HepG2 (cell line): Measurements from ENCODE around the gene ANKRD65. TPM values are rescaled to one million over a fixed set of nuclear protein-coding genes. Genes with fewer than 3 reads are reported as not detected.

Source experiments
- ATAC-seq: fragments of 200-7000 bp; cut with Tn5 transposase; 3 replicates; pipeline ENCODE4 v1.9.1; 2020; ENCODE audit warnings: mild to moderate bottlenecking, moderate library complexity
- BruUV-seq: library from RNA; stranded (reverse); fragments of 400-500 nt; replicated peaks from 2 replicates; lab custom pipeline; 2021; lab: Mats Ljungman, UMichigan
- CTCF ChIA-PET: fragments of 300-600 bp; formaldehyde crosslinking; extraction: SDS; loops from one replicate; lab custom pipeline; 2021; ENCODE audit warnings: low total read pairs, inconsistent platforms, low intra/inter-chr PET ratio; lab: Yijun Ruan, JAX
- POLR2A ChIA-PET: fragments of 350-600 bp; sonication (Branson Sonifier 250); formaldehyde crosslinking; loops from one replicate; lab custom pipeline; 2020; ENCODE audit warnings: antibody characterized with exemption, inconsistent platforms; lab: Yijun Ruan, JAX
- DNase-seq: peaks from one replicate; pipeline ENCODE4 v3.0.0-alpha.2; 2015; ENCODE audit warnings: low spot score
- FAIRE-seq: peaks from 3 replicates; lab custom pipeline; 2011; peaks lifted over from hg19 to GRCh38; lab: Jason Lieb, UNC
- H2AFZ ChIP-seq: one replicate; pipeline ENCODE4 v1.6.1; 2011; ENCODE audit warnings: low read length, inconsistent platforms
- H3K27ac ChIP-seq: fragments of 300-600 bp; 3 replicates; pipeline ENCODE4 v1.8.0; 2011; ENCODE audit warnings: mixed run types, mild to moderate bottlenecking, mixed read lengths, low read length, inconsistent platforms; ENCODE audit not compliant: insufficient read depth; ENCODE audit errors: extremely low read length
- H3K27me3 ChIP-seq, 2 experiments: fragments of 200-600 bp in 1 of 2; 2 replicates in 1 of 2; 3 replicates in 1 of 2; pipeline versions ENCODE4 v1.6.0 to v1.8.0; 2011; ENCODE audit warnings: low read length in 2 of 2, mild to moderate bottlenecking in 2 of 2, moderate library complexity in 2 of 2, inconsistent platforms in 1 of 2; ENCODE audit not compliant: insufficient read depth in 2 of 2, control insufficient read depth in 1 of 2
- H3K36me3 ChIP-seq, 2 experiments: fragments of 200-600 bp in 1 of 2; replicated peaks in 1 of 2; 2 replicates in 1 of 2; 3 replicates in 1 of 2; pipeline versions ENCODE4 v1.5.1 to v1.8.0; 2011; ENCODE audit warnings: low read length in 2 of 2, inconsistent platforms in 1 of 2; ENCODE audit not compliant: insufficient read depth in 2 of 2, control insufficient read depth in 1 of 2
- H3K4me1 ChIP-seq: 2 replicates; pipeline ENCODE4 v1.5.1; 2012; ENCODE audit warnings: low read length, inconsistent platforms; ENCODE audit not compliant: insufficient read depth
- H3K4me2 ChIP-seq: 2 replicates; pipeline ENCODE4 v1.6.0; 2011; ENCODE audit warnings: low read depth, low read length, inconsistent platforms
- H3K4me3 ChIP-seq, 3 experiments: fragments of 200-600 bp in 1 of 3; sonication (generic), shearing (Covaris generic) in 1 of 3; replicated peaks in 1 of 3; 2 replicates each; pipeline ENCODE4 v1.5.1; 2011 to 2016; ENCODE audit warnings: low read length in 3 of 3, inconsistent platforms in 2 of 3, low read depth in 2 of 3, mild to moderate bottlenecking in 2 of 3, control low read depth in 1 of 3, mixed read lengths in 1 of 3; ENCODE audit not compliant: insufficient read depth in 1 of 3
- H3K79me2 ChIP-seq: one replicate; pipeline ENCODE4 v1.6.1; 2011; ENCODE audit warnings: low read length, inconsistent platforms; ENCODE audit not compliant: insufficient read depth
- H3K9ac ChIP-seq: 2 replicates; pipeline ENCODE4 v1.6.0; 2011; ENCODE audit warnings: mild to moderate bottlenecking, low read depth, low read length, inconsistent platforms; ENCODE audit not compliant: insufficient read depth
- H3K9me3 ChIP-seq: 2 replicates; pipeline ENCODE4 v1.5.1; 2012; ENCODE audit warnings: mild to moderate bottlenecking, low read length
- H4K20me1 ChIP-seq: 2 replicates; pipeline ENCODE4 v1.6.0; 2011; ENCODE audit warnings: inconsistent platforms, mild to moderate bottlenecking, low read length, moderate library complexity; ENCODE audit not compliant: insufficient read depth
- AGO2 ChIP-seq: fragments of 200-400 bp; formaldehyde crosslinking; optimal IDR thresholded peaks from 2 replicates; pipeline ENCODE3; 2017; ENCODE audit warnings: mild to moderate bottlenecking, low read depth, low read length, moderate library complexity
- CEBPZ ChIP-seq: IDR thresholded peaks from 2 replicates; pipeline ENCODE4 v1.6.1; 2012; ENCODE audit warnings: low read length, improper control_type of control experiment
- HDAC1 ChIP-seq: sonication (generic); formaldehyde crosslinking; IDR thresholded peaks from 2 replicates; pipeline ENCODE4 v1.5.1; 2020; ENCODE audit warnings: mild to moderate bottlenecking, missing genetic modification reagents
- NR2F1 ChIP-seq, 2 experiments: fragments of 450-650 bp in 1 of 2; formaldehyde crosslinking in 1 of 2; IDR thresholded peaks; 2 replicates each; pipeline versions ENCODE4 v1.5.0 to v1.6.1; 2016 to 2020; ENCODE audit warnings: mild to moderate bottlenecking in 1 of 2, missing compliant biosample characterization in 1 of 2, missing genetic modification reagents in 1 of 2, moderate library complexity in 1 of 2
- NR2F6 ChIP-seq, 2 experiments: IDR thresholded peaks; 2 replicates each; pipeline ENCODE4 v1.6.1; 2016; ENCODE audit warnings: antibody characterized with exemption in 1 of 2, mild to moderate bottlenecking in 1 of 2
- POLR2G ChIP-seq: fragments of 200-400 bp; formaldehyde crosslinking; IDR thresholded peaks from 2 replicates; pipeline ENCODE4 v1.6.1; 2018; ENCODE audit warnings: mild to moderate bottlenecking, low read depth, low read length, moderate library complexity
- RBFOX2 ChIP-seq: fragments of 200-400 bp; formaldehyde crosslinking; IDR thresholded peaks from 2 replicates; pipeline ENCODE4 v1.6.1; 2017; ENCODE audit warnings: low read depth, mild to moderate bottlenecking, low read length
- SAFB2 ChIP-seq: sonication (generic); formaldehyde crosslinking; IDR thresholded peaks from 2 replicates; pipeline ENCODE4 v1.5.1; 2020; ENCODE audit warnings: missing genetic modification reagents, low read depth, mild to moderate bottlenecking, borderline replicate concordance
- TAF1 ChIP-seq: sonication (generic); formaldehyde crosslinking; IDR thresholded peaks from 2 replicates; pipeline ENCODE4 v1.4.0; 2020; ENCODE audit warnings: missing genetic modification reagents
- ZMYM2 ChIP-seq: sonication (generic); formaldehyde crosslinking; IDR thresholded peaks from 2 replicates; pipeline ENCODE4 v1.8.0; 2022; ENCODE audit warnings: mild to moderate bottlenecking, missing genetic modification reagents
- ZNF282 ChIP-seq: fragments of 450-650 bp; IDR thresholded peaks from 2 replicates; pipeline ENCODE4 v1.6.1; 2018; ENCODE audit not compliant: partially characterized antibody
- ZNF556 ChIP-seq: sonication (generic); formaldehyde crosslinking; IDR thresholded peaks from 2 replicates; pipeline ENCODE4 v1.4.0; 2020; ENCODE audit warnings: mild to moderate bottlenecking, missing genetic modification reagents, borderline replicate concordance
- WGBS: methylation state at CpG from one replicate; pipeline ENCODE4 v1.1.6; 2017; ENCODE audit warnings: low lambda C conversion rate; 5-methylcytosine and 5-hydroxymethylcytosine counted together
- in situ Hi-C: cut with HindIII; loops from 2 replicates; pipeline ENCODE4 v1.10.0; 2017; ENCODE audit warnings: low pct_unique_long_range_greater_than_20kb; ENCODE audit not compliant: extremely low pct_ligation_motif_present
- intact Hi-C: fragments of 100-400 bp; cut with micrococcal nuclease; formaldehyde crosslinking; loops from one replicate; pipeline ENCODE4 v1.10.0; 2022; ENCODE audit not compliant: unreplicated experiment
- polyA plus RNA-seq, 8 experiments: library from polyadenylated mRNA; depleted of rRNA in 3 of 8; stranded (reverse) in 7 of 8; unstranded in 1 of 8; fragments of >200 nt; fragmentation: Illumina TruSeq in 4 of 8; extraction: Trizol in 4 of 8; gene quantifications; 2 replicates each; pipeline versions ENCODE4 v1.2.1 to v1.2.3, GENCODE V29; 2011 to 2016; ENCODE audit warnings: low read depth in 4 of 8, missing spikeins in 1 of 8, mixed read lengths in 1 of 8; ENCODE audit not compliant: insufficient read depth in 1 of 8
- total RNA-seq, 5 experiments: library from RNA; depleted of rRNA; stranded (reverse); fragments of >200 nt; fragmentation: Illumina TruSeq; extraction: Trizol; gene quantifications; 2 replicates each; pipeline ENCODE4 v1.2.3, GENCODE V29; 2016; ENCODE audit warnings: low read depth in 1 of 5

The ANKRD65 gene
- total and polyA plus RNA-seq, 2 of the 13 experiments (the other 11 are each of a cell fraction or from before 2014, with no cell fraction given), result 12.1 to 30.1 TPM

- 98% methylated on average over 41 of the region's 50 CpGs for WGBS
- Histone ChIP-seq H3K79me2 (peaks cover 2% of the 10 kb centered on the region), H3K4me2 (no peak overlapping the region), H3K27ac (no peak overlapping the region), H3K9me3 (no peaks in the 10 kb centered on the region), H3K36me3 (peaks cover 26 to 66% of the 10 kb centered on the region in 2 experiments), H2AFZ (no peak overlapping the region), H3K4me1 (peaks cover 23% of the 10 kb centered on the region), H3K27me3 (no peaks in the 10 kb centered on the region), H3K9ac (no peak overlapping the region), H3K4me3 (no peak overlapping the region), H4K20me1 (no peaks in the 10 kb centered on the region; the same call in 1 of the 2 replicates)
- TSS peak; percentile 38 for BruUV-seq
- TF ChIP-seq AGO2, result peak; percentile 88
- no peak for TF ChIP-seq ZMYM2 (CRISPR knock-in tag)
- no peak for TF ChIP-seq CEBPZ
- peak; percentile 43 for TF ChIP-seq POLR2G
- no peak for TF ChIP-seq HDAC1 (CRISPR knock-in tag)
- TF ChIP-seq ZNF556, result no peak
- TF ChIP-seq TAF1, result no peak
- peak; percentile 38; the same call in 1 of the 2 replicates for TF ChIP-seq RBFOX2
- TF ChIP-seq SAFB2 (CRISPR knock-in tag), result no peak
- TF ChIP-seq ZNF282, result no peak
- TF ChIP-seq NR2F1 (CRISPR knock-in tag; IDR thresholded peaks at IDR 0.05), result 0 out of 4 replicates have a peak, but pooled peaks of 1 of the 2 experiments have one; percentile 36
- peak; percentile 18; the same call in 1 of the 2 replicates for TF ChIP-seq NR2F6 (IDR thresholded peaks at IDR 0.05)
- 0 out of 2 replicates have a peak, but pooled peaks have one; percentile 28 for TF ChIP-seq NR2F6 (CRISPR knock-in tag; IDR thresholded peaks at IDR 0.05)
- ChIA-PET POLR2A (interaction anchor here (1.0 to 6.1 kb wide), 3 partner anchors 9 to 14 kb away, joined by 3 to 43 read pairs (median 13); partner anchors contain the start of genes AURKAIP1 and CCNL2), CTCF (no interaction called here)
- FAIRE-seq (no peak), ATAC-seq (no peak), DNase-seq (no peak)
- in situ Hi-C loops, result no loop called here
- intact Hi-C loops, result no loop called here
Observed at GRCh38 chr1:1387098-1388077, 33.7 kb downstream of the ANKRD65 start.
